NCI-H1417 (cell line): Measurements from ENCODE around the gene REELD1.

Experiments
- DNase-seq, 3 experiments: peaks; one replicate each; lab custom pipeline; 2025; lab: John Stamatoyannopoulos, UW

REELD1 gene

GRCh38 chr4:146224326-146224966 lies 10.1 kb downstream of the REELD1 start:
- DNase-seq: peak in 1 of 3 experiments; percentile 33

DNA sequence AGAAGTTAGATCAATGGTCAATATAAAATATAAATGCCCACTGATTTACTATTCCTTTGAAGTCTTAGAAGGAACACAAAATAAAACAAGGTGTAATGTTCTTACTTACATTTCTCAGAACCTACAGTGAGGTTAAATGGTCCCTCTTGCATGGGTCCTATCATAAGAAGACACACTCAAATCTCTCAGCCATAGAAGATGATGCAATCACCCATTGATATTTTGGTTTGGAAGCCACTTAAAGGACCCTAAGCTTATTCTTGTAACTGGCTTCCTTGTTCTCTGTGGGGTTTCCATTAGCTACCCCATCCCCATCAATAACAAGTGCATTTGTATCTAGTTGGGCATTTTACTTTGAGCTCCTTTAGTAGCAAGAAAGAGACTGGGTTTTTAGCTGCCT lies 15.1 kb downstream of the REELD1 start:
- no peak for DNase-seq

DNA sequence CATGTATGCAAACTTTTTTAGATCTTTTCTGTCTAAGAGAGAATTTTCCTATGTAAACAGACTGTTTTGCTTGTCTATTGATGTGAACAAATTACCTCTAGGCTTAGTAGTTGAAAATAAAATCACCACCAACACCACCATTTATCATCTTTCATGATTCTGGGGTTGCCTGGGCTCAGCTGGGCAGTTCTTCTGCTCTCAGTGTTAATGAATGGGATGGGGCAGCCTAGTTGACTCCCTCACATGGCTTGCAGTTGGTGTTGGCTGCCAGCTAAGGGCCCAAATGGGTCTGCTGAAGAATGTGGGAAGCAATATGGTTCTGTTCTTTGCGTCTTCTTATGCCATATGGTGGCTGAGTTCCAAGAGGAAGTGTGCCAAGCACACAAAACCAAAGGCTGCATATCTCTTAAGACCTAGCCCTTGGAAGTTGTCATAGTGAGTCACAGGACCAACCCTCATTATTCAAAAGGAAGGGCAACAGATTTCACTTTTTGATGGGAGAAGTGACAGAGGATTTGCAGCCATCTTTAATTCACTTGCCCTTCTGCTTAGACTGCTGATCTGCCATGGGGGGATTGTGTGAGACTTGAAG lies 17.9 kb downstream of the REELD1 start:
- DNase-seq: no peak

DNA sequence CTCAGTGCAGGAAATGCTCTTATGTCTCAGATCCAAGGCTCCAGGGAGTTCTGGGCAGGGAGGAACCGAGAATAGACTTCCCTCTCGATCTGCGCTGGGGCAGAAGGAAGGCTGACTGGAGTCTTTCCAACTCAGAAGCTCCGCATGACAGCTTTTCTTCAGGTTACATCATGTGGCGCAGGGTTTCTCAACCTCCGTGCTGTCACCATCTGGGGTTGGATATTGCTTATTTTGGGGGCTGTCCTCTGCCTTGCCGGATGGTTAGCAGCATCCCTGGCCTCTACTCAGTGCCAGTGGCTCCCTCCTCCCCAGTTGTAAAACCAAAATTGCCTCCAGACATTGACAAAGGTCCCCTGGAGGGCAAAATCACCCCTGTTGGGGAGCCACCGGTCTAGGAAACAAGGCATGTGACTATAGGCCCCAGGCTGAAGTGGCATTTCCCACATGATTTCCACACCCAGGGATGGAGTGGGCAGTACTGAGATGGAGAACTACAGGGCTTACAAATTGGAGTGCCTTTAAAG lies 21.4 kb downstream of the REELD1 start:
- no peak for DNase-seq

- DNase-seq: no peak
These were observed 21.9 kb downstream of the REELD1 start for GRCh38 chr4:146236216-146236615.

DNA sequence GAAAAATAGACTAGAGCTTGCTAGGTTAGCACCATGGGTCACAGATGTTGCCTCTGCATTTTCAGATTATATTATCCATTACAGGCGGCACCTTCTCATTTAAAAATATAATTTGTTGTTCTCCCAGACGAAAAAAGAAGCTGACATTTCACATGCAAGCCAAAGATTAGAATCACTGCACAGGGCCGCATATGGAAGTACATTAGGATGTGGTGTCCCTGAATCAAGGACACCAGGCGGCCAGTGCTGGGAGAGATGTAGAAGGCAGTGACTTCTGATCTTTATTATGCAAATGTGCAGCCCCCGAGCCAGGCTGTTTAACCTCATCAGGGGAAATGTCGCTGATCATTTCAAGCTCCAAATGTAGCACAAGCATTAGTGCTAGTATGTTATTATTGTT lies 22.8 kb downstream of the REELD1 start:
- DNase-seq: no peak

DNA sequence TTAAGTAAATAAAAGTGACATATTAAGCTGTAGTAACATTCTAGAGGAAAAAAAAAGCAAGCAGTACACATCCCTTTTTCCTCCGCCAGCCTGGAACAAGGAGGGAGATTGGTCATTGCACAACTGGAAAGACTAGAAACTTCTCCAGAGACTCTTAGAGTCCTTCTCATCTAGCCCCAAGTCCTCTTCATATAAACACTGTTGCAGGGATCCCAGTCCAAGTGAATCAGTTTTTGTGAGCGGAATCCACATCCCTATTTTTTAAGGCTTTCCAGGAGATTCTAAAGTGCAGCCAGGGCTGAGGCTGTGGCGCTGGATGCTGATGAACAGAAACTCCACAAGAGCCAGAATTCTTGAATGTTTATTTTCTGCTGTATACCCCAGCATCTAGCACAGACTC lies 23.8 kb downstream of the REELD1 start:
- no peak for DNase-seq

DNA sequence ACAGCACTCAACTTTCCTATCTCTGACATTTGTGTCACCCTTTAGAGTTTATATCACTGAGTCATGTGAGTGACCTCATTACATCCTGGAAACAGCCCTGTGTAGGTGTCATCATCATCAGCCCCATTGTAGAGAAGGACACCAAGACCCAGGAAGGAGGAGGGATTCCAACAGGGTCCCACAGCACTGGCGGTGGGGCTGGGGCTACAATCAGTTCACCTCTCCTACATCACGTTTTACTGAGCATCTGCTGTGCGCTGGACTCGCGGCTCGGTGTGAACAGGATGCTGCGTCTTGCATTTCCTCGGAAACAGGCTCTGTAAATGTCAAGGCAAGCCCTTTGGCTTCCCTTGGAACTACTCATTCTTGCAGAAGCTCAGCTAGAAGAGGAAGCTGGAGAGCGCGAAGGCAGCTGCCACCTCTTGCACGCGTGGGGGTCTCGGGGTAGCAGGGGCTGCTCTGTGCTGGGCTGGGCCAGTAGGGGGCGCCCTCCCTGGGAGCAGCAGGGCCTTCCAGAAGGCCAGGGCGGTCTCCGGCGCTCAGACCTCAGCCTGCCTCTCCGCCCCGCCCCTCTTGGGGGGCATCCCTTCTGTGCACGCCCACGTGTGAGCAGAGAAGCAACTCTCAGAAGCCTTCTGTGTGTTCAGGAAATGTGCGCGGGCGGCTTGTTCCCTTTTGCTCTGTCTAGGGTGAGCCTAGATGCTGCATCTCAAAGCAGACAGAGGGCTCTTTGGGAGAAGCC lies 29.0 kb downstream of the REELD1 start:
- no peak for DNase-seq

GRCh38 chr4:146243883-146244277 lies 29.5 kb downstream of the REELD1 start:
- DNase-seq: no peak

DNA sequence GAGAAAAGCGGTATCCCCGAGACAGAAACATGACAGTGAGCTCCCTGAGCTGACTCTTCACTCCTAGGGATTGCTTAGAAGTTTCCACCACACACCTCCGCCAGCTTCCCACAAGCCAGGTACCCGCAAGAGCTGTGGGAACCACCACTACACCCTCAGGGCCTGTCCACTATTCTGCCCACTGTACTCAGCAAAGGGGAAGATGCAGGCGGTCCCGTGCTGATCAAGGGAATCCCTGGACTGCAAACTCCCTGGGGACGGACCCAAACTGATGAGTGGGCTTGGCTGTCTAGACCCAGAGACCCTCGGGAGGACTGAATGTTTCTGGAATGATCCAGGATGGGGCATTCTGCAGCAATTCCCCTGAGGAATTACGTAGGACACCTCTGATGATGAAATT lies 30.2 kb downstream of the REELD1 start:
- no peak for DNase-seq

DNA sequence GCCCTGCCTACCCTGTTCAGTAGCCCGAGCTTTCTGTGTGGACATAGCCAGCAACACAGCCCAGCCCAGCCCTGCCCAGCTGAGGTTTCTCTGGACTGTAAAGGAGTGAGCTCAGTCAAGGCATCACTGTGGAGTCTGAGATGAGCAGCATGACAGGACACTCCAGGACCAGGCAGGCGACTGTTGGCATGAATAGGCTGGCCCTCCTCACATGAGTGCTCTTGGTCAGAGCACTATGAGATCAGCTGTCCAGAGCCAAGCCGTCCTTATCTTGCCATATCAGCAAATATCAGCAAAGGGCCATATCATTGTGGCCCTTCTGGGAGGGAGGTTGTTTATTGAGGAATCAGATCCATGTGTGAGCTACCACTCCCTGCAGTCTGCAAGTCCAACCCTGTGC lies 30.9 kb downstream of the REELD1 start:
- DNase-seq: no peak

DNA sequence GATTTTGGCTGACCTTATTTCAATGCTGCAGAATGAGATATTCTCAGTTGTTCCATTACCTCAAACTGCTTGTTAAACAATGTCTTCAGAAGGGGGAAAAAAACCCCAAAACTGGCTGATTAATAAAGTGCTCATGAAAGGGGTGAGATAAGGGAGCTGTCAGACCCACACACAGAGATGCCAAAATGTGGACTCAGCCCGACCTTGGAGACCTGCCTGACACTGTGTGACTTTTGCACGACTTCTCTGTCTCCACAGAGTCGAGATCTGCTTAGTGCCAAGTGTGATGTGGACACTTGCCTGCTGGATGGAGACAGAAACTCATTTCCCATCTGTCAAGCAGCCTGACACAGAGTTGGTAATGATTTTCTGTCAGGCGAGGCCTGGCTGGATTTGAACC lies 31.5 kb downstream of the REELD1 start:
- DNase-seq: no peak

GRCh38 chr4:146246381-146246780 lies 32.0 kb downstream of the REELD1 start:
- DNase-seq: no peak

DNA sequence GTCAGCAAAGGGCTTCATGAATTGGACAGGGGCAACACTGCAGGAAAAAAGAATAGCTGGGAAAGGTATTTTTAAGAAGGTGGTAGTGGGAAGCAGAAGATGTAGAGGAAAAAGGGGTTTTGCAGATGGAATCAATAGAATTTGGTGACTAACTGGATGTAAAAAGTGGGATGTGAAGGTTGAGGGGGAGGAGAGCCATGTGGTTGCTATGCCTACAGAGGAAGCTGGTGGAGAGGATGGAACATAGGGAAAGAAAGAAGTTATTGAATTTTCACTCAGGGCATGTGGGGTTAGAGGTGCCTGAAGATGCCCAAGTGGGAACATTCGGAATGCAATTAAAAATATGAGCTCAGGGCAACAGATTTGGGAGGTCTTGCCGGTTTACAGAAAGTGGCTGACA lies 33.0 kb downstream of the REELD1 start:
- DNase-seq: no peak

DNA sequence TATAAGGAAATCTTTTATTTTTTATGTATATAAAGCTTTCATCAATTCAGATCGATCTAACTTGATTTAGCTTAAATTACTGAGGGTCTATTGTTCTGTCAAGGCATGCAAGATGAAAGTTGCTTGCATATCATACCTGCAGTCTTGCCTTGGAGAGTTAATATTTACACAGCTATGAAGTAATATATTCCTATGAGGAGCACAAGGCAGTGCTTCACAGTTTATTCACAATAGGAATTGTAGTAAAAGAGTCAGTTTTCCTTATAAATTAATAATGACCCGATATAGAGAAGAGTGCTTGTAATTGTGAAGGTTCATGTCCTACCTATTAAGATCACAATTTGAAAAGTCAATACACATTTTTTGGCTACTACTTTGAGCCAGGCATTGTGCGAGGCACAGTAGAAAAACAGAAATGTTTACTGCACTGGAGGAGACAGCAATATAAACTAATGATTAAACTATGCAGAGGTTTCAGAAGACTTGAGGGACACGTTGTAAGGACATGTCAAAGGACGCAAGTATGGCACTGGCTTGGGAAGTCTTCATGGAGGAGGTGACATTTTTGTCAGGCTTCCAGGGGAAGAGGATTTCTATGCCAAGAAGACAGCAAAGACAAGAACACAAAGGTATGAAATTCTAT lies 38.8 kb downstream of the REELD1 start:
- DNase-seq: no peak

DNA sequence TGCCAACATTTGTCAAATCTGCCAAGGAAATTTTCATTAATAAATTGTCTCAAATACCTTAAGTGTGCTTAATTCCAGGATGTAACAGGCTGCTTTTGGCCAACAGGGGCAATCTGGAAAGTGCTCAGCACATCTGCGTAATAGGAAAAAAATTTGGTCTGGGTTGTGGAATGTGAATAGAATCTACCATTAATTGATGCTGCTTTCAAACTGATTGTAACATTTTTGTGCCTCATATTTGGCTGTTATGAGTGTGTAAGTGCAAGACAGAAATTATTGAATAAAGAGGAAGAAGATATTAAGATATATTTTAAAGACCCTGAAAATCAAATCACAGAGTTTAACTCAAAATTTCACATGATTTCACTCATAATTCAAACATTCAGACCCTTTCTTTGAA lies 41.1 kb downstream of the REELD1 start:
- DNase-seq: no peak

- DNase-seq: no peak
These were observed 41.5 kb downstream of the REELD1 start for GRCh38 chr4:146255874-146256273.

- peak in 1 of 3 experiments; percentile 38 for DNase-seq
These were observed 42.0 kb downstream of the REELD1 start for GRCh38 chr4:146256328-146256727.

DNA sequence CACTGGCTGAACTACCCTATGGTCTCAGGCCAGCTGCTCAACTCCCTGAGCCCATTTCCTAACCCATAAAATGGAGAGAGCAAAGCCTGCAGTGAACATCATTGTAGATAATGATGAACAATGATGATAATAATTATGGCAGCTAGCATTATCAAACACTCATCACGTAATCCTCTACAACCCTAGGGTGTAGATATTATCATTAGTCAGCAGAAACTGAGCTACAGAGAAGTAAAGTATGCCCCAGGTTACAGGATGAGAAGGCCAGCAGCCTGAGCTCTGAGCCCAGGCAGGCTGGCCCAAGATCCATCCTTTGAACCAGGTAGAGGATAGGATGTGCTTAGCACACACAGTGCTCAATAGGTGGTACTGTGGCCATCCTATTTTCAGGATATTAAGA lies 43.2 kb downstream of the REELD1 start:
- DNase-seq: no peak

DNA sequence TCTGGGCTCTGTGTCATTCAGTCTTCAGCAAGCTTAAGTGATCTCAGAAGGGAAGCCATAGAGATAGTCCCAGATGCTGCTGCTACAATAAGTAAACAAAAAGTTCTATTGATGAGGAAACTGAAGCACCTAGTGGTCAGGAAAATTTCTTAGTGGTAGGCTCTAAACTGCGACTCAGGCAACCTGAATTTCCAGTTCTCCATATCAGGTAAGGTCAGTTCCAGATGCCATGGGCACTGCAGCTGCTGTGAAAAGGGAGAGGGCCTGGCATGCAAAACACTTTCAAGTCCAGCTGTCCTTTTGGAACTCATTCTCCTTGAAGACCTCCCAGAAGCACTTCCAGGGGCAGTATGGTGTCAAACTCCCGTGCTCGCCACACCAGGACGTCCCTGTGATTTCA lies 46.2 kb downstream of the REELD1 start:
- DNase-seq: no peak

DNA sequence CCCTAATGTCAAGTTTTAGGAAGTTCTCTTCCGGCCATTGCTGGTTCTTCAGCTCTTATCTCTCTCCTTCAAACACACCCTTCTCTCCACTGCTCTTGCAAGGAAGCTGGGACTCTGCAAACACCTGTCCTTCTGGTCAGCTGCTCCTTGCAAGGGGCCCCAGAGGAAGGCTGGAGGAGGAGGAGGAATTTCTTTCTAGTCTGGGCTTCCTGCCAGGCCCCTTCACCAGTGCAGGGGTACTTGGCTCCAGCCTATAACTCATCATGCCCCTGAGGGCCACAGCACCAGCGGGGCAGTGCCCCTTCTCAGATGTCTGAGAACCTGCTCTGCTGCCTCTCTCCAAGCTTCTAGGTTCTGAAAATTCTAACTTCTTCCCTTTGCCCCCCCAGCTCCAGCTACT lies 46.7 kb downstream of the REELD1 start:
- no peak for DNase-seq

- DNase-seq: no peak
These were observed 49.5 kb downstream of the REELD1 start for GRCh38 chr4:146263793-146264192.
